C4-2B (cell line): ENCODE results near the gene ARSH.
"Not testable (repeated sequence)": the region's sequence is repeated elsewhere in the genome, so short reads cannot be mapped to it uniquely, and the experiment has no call there.

Experiments used
- H3K27ac ChIP-seq: fragments of 450-650 bp; 2 replicates; pipeline ENCODE4 v1.5.1; 2017
- ZFX ChIP-seq: fragments of 450-650 bp; IDR thresholded peaks from 2 replicates; pipeline ENCODE4 v1.6.1; 2017
- TF ChIP-seq, protein P1 (sequence below): fragments of 450-650 bp; conservative IDR thresholded peaks from 2 replicates; pipeline ENCODE4 v1.5.1; 2017; ENCODE audit warnings: mild to moderate bottlenecking

The ARSH gene

GRCh38 chrX:3044671-3045070, 38.3 kb downstream of the ARSH start:
- no peak overlapping the region for H3K27ac ChIP-seq
- no peak for TF ChIP-seq ZFX
- TF ChIP-seq, protein P1, sequence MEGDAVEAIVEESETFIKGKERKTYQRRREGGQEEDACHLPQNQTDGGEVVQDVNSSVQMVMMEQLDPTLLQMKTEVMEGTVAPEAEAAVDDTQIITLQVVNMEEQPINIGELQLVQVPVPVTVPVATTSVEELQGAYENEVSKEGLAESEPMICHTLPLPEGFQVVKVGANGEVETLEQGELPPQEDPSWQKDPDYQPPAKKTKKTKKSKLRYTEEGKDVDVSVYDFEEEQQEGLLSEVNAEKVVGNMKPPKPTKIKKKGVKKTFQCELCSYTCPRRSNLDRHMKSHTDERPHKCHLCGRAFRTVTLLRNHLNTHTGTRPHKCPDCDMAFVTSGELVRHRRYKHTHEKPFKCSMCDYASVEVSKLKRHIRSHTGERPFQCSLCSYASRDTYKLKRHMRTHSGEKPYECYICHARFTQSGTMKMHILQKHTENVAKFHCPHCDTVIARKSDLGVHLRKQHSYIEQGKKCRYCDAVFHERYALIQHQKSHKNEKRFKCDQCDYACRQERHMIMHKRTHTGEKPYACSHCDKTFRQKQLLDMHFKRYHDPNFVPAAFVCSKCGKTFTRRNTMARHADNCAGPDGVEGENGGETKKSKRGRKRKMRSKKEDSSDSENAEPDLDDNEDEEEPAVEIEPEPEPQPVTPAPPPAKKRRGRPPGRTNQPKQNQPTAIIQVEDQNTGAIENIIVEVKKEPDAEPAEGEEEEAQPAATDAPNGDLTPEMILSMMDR: no peak

- no peak overlapping the region for H3K27ac ChIP-seq
- TF ChIP-seq ZFX: no peak
- TF ChIP-seq, protein P1: no peak
Observed at GRCh38 chrX:3046253-3047240, 40.2 kb downstream of the ARSH start.

- not testable (repeated sequence) for H3K27ac ChIP-seq
Observed at GRCh38 chrX:3050523-3051175, 44.3 kb downstream of the ARSH start.

GRCh38 chrX:3052860-3053259, 46.5 kb downstream of the ARSH start:
- TF ChIP-seq, protein P1: no peak
- TF ChIP-seq ZFX: no peak
- H3K27ac ChIP-seq: no peak overlapping the region

DNA sequence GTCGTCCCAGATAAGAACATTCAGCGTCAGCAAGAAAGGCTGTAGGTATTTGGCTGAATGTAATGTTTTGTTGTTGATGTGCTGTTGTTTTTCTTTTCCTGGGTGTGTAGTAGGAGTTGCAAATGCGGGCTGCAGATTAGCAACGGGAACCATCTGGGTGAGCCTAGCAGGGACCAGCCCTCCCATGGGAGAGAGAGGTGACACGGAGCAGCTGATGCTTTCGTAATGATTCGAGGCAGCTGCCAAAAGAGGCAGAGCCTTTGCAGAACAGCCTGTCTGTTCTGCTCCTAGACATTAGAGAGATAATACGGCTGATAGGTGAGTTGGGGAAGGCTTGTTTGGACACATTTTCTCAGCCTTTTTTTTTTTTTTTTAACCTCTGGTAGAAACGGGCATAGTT, 60.2 kb downstream of the ARSH start:
- no peak overlapping the region for H3K27ac ChIP-seq
- no peak for TF ChIP-seq ZFX
- TF ChIP-seq, protein P1: no peak

- TF ChIP-seq, protein P1: no peak
- no peak for TF ChIP-seq ZFX
- H3K27ac ChIP-seq: no peak overlapping the region
Observed at GRCh38 chrX:3075959-3076358, 69.6 kb downstream of the ARSH start.

DNA sequence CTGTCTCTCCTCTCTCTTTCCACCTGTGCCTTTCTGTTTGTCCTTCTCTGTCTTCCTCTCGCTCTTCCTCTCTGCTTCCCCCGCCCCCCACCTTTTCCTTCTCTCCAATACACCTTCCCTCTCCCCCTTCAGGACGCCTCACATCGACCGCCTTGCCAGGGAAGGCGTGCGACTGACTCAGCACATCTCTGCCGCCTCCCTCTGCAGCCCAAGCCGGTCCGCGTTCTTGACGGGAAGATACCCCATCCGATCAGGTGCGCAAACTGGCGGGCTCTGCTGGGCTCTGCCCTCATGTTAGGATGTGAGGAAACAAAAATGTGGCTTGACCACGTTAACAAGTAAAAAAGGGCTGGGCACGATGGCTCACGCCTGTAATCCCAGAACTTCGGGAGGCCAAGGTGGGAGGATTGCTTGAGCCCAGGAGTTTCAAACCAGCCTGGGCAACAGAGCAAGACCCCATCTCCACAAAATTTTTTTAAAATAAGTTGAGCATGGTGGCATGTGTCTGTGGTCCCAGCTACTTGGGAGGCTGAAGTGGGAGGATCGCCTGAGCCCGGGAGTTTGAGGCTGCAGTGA, 70.2 kb downstream of the ARSH start:
- H3K27ac ChIP-seq: no peak overlapping the region
- TF ChIP-seq, protein P1: no peak
- no peak for TF ChIP-seq ZFX
